HepG2 (cell line): ENCODE measurements around the gene TRPM5. TPM values are rescaled to one million over a fixed set of nuclear protein-coding genes. Genes with fewer than 3 reads are reported as not detected.

Experiments
- ATF5 ChIP-seq: sonication (generic); formaldehyde crosslinking; IDR thresholded peaks from 2 replicates; pipeline ENCODE4 v1.4.0; 2020; ENCODE audit warnings: mild to moderate bottlenecking, low read depth, missing genetic modification reagents
- CREM ChIP-seq, 2 experiments: sonication (generic) in 1 of 2; formaldehyde crosslinking in 1 of 2; IDR thresholded peaks; 2 replicates each; pipeline versions ENCODE4 v1.4.0 to v1.6.1; 2016 to 2020; ENCODE audit warnings: antibody characterized with exemption in 1 of 2, mild to moderate bottlenecking in 1 of 2, missing genetic modification reagents in 1 of 2
- GATAD2A ChIP-seq: IDR thresholded peaks from 2 replicates; pipeline ENCODE4 v1.6.1; 2016
- HES4 ChIP-seq: sonication (generic); formaldehyde crosslinking; IDR thresholded peaks from 2 replicates; pipeline ENCODE4 v1.9.0; 2021; ENCODE audit warnings: mild to moderate bottlenecking, missing genetic modification reagents, borderline replicate concordance
- RARG ChIP-seq: sonication (generic); formaldehyde crosslinking; IDR thresholded peaks from 2 replicates; pipeline ENCODE4 v1.4.0; 2020; ENCODE audit warnings: low read depth, mild to moderate bottlenecking, missing genetic modification reagents
- REPIN1 ChIP-seq: sonication (generic); formaldehyde crosslinking; IDR thresholded peaks from 2 replicates; pipeline ENCODE4 v1.8.0; 2022; ENCODE audit warnings: missing genetic modification reagents, low read depth, mild to moderate bottlenecking, borderline replicate concordance
- RFXAP ChIP-seq: sonication (generic); formaldehyde crosslinking; IDR thresholded peaks from 2 replicates; pipeline ENCODE4 v1.4.0; 2020; ENCODE audit warnings: missing genetic modification reagents, borderline replicate concordance
- SCMH1 ChIP-seq: sonication (generic); formaldehyde crosslinking; IDR thresholded peaks from 2 replicates; pipeline ENCODE4 v1.9.0; 2021; ENCODE audit warnings: missing genetic modification reagents, mild to moderate bottlenecking, borderline replicate concordance
- SMC3 ChIP-seq: IDR thresholded peaks from 2 replicates; pipeline ENCODE4 v1.6.1; 2011; ENCODE audit warnings: low read length, improper control_type of control experiment
- SP1 ChIP-seq, 2 experiments: fragments of 450-650 bp in 1 of 2; sonication (generic) in 1 of 2; formaldehyde crosslinking in 1 of 2; IDR thresholded peaks; 2 replicates each; pipeline versions ENCODE4 v1.4.0 to v1.6.1; 2016 to 2020; ENCODE audit warnings: missing genetic modification reagents in 1 of 2
- TEAD3 ChIP-seq: optimal IDR thresholded peaks from 2 replicates; pipeline ENCODE3; 2016; ENCODE audit warnings: borderline replicate concordance
- THAP8 ChIP-seq: sonication (generic); formaldehyde crosslinking; IDR thresholded peaks from 2 replicates; pipeline ENCODE4 v1.5.1; 2020; ENCODE audit warnings: missing genetic modification reagents, mild to moderate bottlenecking, borderline replicate concordance
- XBP1 ChIP-seq: sonication (generic); formaldehyde crosslinking; IDR thresholded peaks from 2 replicates; pipeline ENCODE4 v1.5.0; 2020; ENCODE audit warnings: missing genetic modification reagents
- ZNF12 ChIP-seq: sonication (generic); formaldehyde crosslinking; IDR thresholded peaks from 2 replicates; pipeline ENCODE4 v1.5.0; 2020; ENCODE audit warnings: missing genetic modification reagents
- ZNF337 ChIP-seq: sonication (generic); formaldehyde crosslinking; IDR thresholded peaks from 2 replicates; pipeline ENCODE4 v1.5.1; 2020; ENCODE audit warnings: missing genetic modification reagents, low read depth, mild to moderate bottlenecking, borderline replicate concordance
- ZNF451 ChIP-seq: sonication (generic); formaldehyde crosslinking; IDR thresholded peaks from 2 replicates; pipeline ENCODE4 v1.5.0; 2020; ENCODE audit warnings: mild to moderate bottlenecking, missing genetic modification reagents
- ZNF550 ChIP-seq: sonication (generic); formaldehyde crosslinking; IDR thresholded peaks from 2 replicates; pipeline ENCODE4 v1.4.0; 2020; ENCODE audit warnings: mild to moderate bottlenecking, missing genetic modification reagents, borderline replicate concordance
- ZNF570 ChIP-seq: sonication (generic); formaldehyde crosslinking; IDR thresholded peaks from 2 replicates; pipeline ENCODE4 v1.4.0; 2020; ENCODE audit warnings: mild to moderate bottlenecking, missing genetic modification reagents, borderline replicate concordance
- ZNF670 ChIP-seq: sonication (generic); formaldehyde crosslinking; IDR thresholded peaks from 2 replicates; pipeline ENCODE4 v1.8.0; 2022; ENCODE audit warnings: mild to moderate bottlenecking, missing genetic modification reagents, borderline replicate concordance
- ZNF768 ChIP-seq: sonication (generic); formaldehyde crosslinking; IDR thresholded peaks from 2 replicates; pipeline ENCODE4 v1.4.0; 2020; ENCODE audit warnings: missing genetic modification reagents
- polyA plus RNA-seq, 8 experiments: library from polyadenylated mRNA; depleted of rRNA in 3 of 8; stranded (reverse) in 7 of 8; unstranded in 1 of 8; fragments of >200 nt; fragmentation: Illumina TruSeq in 4 of 8; extraction: Trizol in 4 of 8; gene quantifications; 2 replicates each; pipeline versions ENCODE4 v1.2.1 to v1.2.3, GENCODE V29; 2011 to 2016; ENCODE audit warnings: low read depth in 4 of 8, missing spikeins in 1 of 8, mixed read lengths in 1 of 8; ENCODE audit not compliant: insufficient read depth in 1 of 8
- total RNA-seq, 5 experiments: library from RNA; depleted of rRNA; stranded (reverse); fragments of >200 nt; fragmentation: Illumina TruSeq; extraction: Trizol; gene quantifications; 2 replicates each; pipeline ENCODE4 v1.2.3, GENCODE V29; 2016; ENCODE audit warnings: low read depth in 1 of 5
- TF ChIP-seq, protein P1 (sequence below): sonication (generic); formaldehyde crosslinking; IDR thresholded peaks from 2 replicates; pipeline ENCODE4 v1.4.0; 2020; ENCODE audit warnings: mild to moderate bottlenecking, missing genetic modification reagents
- TF ChIP-seq, protein P2 (sequence below): sonication (generic); formaldehyde crosslinking; IDR thresholded peaks from 2 replicates; pipeline ENCODE4 v1.4.0; 2020; ENCODE audit warnings: mild to moderate bottlenecking, missing genetic modification reagents
- TF ChIP-seq, protein P3 (sequence below): sonication (generic); formaldehyde crosslinking; IDR thresholded peaks from 2 replicates; pipeline ENCODE4 v1.4.0; 2020; ENCODE audit warnings: missing genetic modification reagents; ENCODE audit errors: not compliant biosample characterization
- TF ChIP-seq, protein P4 (sequence below): sonication (generic); formaldehyde crosslinking; IDR thresholded peaks from 2 replicates; pipeline ENCODE4 v1.4.0; 2020; ENCODE audit warnings: missing genetic modification reagents

Gene TRPM5
- total and polyA plus RNA-seq, 2 of the 13 experiments (the other 11 are each of a cell fraction or from before 2014, with no cell fraction given), result 0.12 TPM; not detected in 1

DNA sequence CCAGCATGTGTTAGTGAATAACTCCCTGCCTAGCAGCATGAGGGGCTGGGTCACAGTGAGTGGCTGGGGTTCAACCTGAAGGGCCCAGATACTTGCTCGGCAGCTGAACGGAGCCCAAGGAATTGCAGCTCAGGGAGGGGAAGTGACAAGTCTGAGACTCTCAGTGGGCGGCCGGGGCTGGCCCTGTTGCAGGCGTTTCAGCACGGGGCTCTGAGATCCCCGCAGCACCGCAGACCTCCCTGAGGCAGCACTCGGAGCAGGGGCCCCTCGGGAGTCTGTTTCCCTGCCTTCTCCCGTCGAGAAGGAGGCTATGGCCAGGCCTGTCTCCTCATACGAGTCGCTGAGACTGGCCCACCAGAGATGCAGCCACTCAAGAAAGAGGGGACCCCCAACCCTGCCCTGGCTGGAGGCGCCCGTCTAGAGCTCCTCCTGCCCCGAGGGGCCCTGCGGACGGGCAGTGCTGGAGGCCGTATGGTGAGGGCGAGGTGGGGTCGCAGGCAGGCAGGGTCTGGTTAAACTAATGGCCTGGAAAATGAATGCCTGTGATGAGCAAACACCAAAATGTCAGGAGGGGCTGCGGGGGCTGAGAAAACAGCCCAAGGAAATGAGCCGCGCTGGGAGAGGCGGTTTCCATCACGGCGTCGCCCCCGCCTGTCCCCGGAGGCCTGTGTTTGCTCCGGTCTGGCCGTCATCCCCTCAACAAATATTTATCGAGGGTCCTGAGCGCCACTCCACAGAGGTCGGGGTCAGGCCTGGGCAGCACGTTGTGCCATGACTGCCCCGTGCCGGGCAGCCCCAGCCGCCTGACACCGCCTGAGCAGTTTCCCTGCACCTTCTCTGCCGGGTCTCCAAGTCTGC is 34.5 kb downstream of the TRPM5 start (continued):
- TF ChIP-seq ZNF337 (CRISPR knock-in tag) (no peak), ZNF12 (CRISPR knock-in tag) (no peak), RFXAP (CRISPR knock-in tag) (no peak), HES4 (no peak), ATF5 (CRISPR knock-in tag) (no peak), SP1 (IDR thresholded peaks at IDR 0.05) (no peak), SP1 (CRISPR knock-in tag; IDR thresholded peaks at IDR 0.05) (no peak), ZNF768 (CRISPR knock-in tag) (no peak), CREM (IDR thresholded peaks at IDR 0.05) (peak; percentile 47; the same call in 1 of the 2 replicates), CREM (CRISPR knock-in tag; IDR thresholded peaks at IDR 0.05) (no peak), GATAD2A (CRISPR knock-in tag) (peak; percentile 85; the same call in 1 of the 2 replicates), SCMH1 (no peak), REPIN1 (CRISPR knock-in tag) (no peak), ZNF451 (CRISPR knock-in tag) (no peak), SMC3 (no peak), XBP1 (no peak), TEAD3 (CRISPR knock-in tag) (peak; percentile 59), ZNF570 (CRISPR knock-in tag) (no peak), RARG (CRISPR knock-in tag) (no peak), THAP8 (CRISPR knock-in tag) (no peak), ZNF550 (CRISPR knock-in tag) (no peak), ZNF670 (CRISPR knock-in tag) (no peak)
- TF ChIP-seq, protein P1, sequence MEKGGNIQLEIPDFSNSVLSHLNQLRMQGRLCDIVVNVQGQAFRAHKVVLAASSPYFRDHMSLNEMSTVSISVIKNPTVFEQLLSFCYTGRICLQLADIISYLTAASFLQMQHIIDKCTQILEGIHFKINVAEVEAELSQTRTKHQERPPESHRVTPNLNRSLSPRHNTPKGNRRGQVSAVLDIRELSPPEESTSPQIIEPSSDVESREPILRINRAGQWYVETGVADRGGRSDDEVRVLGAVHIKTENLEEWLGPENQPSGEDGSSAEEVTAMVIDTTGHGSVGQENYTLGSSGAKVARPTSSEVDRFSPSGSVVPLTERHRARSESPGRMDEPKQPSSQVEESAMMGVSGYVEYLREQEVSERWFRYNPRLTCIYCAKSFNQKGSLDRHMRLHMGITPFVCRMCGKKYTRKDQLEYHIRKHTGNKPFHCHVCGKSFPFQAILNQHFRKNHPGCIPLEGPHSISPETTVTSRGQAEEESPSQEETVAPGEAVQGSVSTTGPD (CRISPR knock-in tag), result peak; percentile 80; the same call in 1 of the 2 replicates
- TF ChIP-seq, protein P2, sequence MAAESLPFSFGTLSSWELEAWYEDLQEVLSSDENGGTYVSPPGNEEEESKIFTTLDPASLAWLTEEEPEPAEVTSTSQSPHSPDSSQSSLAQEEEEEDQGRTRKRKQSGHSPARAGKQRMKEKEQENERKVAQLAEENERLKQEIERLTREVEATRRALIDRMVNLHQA, result no peak
- TF ChIP-seq, protein P3, sequence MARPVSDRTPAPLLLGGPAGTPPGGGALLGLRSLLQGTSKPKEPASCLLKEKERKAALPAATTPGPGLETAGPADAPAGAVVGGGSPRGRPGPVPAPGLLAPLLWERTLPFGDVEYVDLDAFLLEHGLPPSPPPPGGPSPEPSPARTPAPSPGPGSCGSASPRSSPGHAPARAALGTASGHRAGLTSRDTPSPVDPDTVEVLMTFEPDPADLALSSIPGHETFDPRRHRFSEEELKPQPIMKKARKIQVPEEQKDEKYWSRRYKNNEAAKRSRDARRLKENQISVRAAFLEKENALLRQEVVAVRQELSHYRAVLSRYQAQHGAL, result peak; percentile 77
- TF ChIP-seq, protein P4, sequence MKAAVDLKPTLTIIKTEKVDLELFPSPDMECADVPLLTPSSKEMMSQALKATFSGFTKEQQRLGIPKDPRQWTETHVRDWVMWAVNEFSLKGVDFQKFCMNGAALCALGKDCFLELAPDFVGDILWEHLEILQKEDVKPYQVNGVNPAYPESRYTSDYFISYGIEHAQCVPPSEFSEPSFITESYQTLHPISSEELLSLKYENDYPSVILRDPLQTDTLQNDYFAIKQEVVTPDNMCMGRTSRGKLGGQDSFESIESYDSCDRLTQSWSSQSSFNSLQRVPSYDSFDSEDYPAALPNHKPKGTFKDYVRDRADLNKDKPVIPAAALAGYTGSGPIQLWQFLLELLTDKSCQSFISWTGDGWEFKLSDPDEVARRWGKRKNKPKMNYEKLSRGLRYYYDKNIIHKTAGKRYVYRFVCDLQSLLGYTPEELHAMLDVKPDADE (CRISPR knock-in tag), result no peak
